GM12864 (cell line): Measurements from ENCODE around the gene PIGQ.

Source experiments
- DNase-seq: peaks from one replicate; pipeline ENCODE4 v3.0.0-alpha.2; 2011; ENCODE audit warnings: low read depth
- H3K4me3 ChIP-seq: 2 replicates; pipeline ENCODE4 v1.5.1; 2011; ENCODE audit warnings: mild to moderate bottlenecking, low read depth, low read length, control low read depth
- CTCF ChIP-seq: IDR thresholded peaks from 2 replicates; pipeline ENCODE4 v1.5.1; 2011; ENCODE audit warnings: low read depth, mild to moderate bottlenecking, moderate library complexity, low read length, control low read depth, inconsistent platforms; ENCODE audit errors: missing control alignments

Gene PIGQ

GRCh38 chr16:525123-525519, 44.6 kb upstream of the PIGQ start:
- no peak for DNase-seq
- no peak overlapping the region for H3K4me3 ChIP-seq
- TF ChIP-seq CTCF, result no peak

GRCh38 chr16:525520-526180, 44.1 kb upstream of the PIGQ start:
- DNase-seq, result peak; percentile 57
- peak; percentile 6 for TF ChIP-seq CTCF
- peak overlapping the region; percentile 91 for H3K4me3 ChIP-seq

- no peak for DNase-seq
- no peak for TF ChIP-seq CTCF
- peak overlapping the region; percentile 91 for H3K4me3 ChIP-seq
Observed at GRCh38 chr16:526181-527014, 43.4 kb upstream of the PIGQ start.

- peak within 1 kb of the TSS; percentile 91 for H3K4me3 ChIP-seq
- TF ChIP-seq CTCF, result no peak
- DNase-seq, result peak; percentile 38
Observed at GRCh38 chr16:527015-527903, 42.5 kb upstream of the PIGQ start, which contains the start of gene CAPN15. TSS of gene CAPN15 (plus strand) at chr16:527712. CDS start at chr16:546839, 19,127 bp downstream.

- no peak for TF ChIP-seq CTCF
- H3K4me3 ChIP-seq, result peak overlapping the region; percentile 91
- no peak for DNase-seq
Observed at GRCh38 chr16:528111-529011, 41.4 kb upstream of the PIGQ start.
